SIG-M5 treated with dmso at 0.1 percent for 504 hours (cell line): ENCODE results near the gene DEFB121.
"Not testable (repeated sequence)": the region's sequence is repeated elsewhere in the genome, so short reads cannot be mapped to it uniquely, and the experiment has no call there.

Experiments used
- DNase-seq: peaks from one replicate; lab custom pipeline; 2025; ENCODE audit not compliant: unreplicated experiment; lab: John Stamatoyannopoulos, UW

Gene DEFB121

GRCh38 chr20:31364272-31364671 is 41.7 kb downstream of the DEFB121 start:
- not testable (repeated sequence) for DNase-seq

GRCh38 chr20:31363295-31363694 is 42.7 kb downstream of the DEFB121 start:
- no peak for DNase-seq

DNA sequence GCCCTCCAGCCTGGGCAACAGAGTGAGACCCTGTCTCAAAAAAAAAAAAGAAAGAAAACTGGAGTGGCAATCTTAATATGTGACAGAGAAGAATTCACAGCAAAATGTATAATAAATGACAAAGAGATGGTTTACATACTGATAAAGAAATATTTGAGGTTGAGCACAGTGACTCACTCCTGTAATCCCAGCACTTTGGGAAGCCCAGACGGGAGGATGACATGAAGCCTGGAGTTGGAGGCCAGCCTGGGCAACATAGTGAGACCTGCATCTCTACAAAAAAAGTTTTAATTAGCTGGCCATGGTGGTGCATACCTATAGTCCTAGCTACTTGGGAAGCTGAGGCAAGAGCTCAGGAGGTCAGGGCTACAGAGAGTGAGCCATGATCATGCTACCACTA is 50.0 kb downstream of the DEFB121 start:
- DNase-seq: no peak
